Upper lobe of left lung (tissue), 4 donors: ENCODE results near the gene DIDO1.

Experiments
- EP300 ChIP-seq, 4 donors: sonication (generic); formaldehyde crosslinking; IDR thresholded peaks; one replicate each; pipeline ENCODE4 v1.5.1; 2017; ENCODE audit warnings: antibody characterized with exemption in 4 of 4, control low read depth in 2 of 4
- POLR2A ChIP-seq, 4 donors: fragments of 450-650 bp; IDR thresholded peaks; one replicate each; pipeline ENCODE4 v1.5.1; 2016 to 2017; ENCODE audit warnings: antibody characterized with exemption in 4 of 4, mild to moderate bottlenecking in 2 of 4
- POLR2AphosphoS5 ChIP-seq, 2 donors: sonication (generic); formaldehyde crosslinking; IDR thresholded peaks; one replicate each; pipeline ENCODE4 v1.5.1; 2017; ENCODE audit warnings: antibody characterized with exemption in 2 of 2
- TF ChIP-seq, protein P1 (sequence below), 6 experiments: fragments of 450-650 bp in 4 of 6; fragments of 200-600 bp in 2 of 6; sonication (generic) in 2 of 6; IDR thresholded peaks; one replicate each; pipeline ENCODE4 v1.5.1; 2016 to 2019; ENCODE audit warnings: antibody characterized with exemption in 6 of 6

DNA sequence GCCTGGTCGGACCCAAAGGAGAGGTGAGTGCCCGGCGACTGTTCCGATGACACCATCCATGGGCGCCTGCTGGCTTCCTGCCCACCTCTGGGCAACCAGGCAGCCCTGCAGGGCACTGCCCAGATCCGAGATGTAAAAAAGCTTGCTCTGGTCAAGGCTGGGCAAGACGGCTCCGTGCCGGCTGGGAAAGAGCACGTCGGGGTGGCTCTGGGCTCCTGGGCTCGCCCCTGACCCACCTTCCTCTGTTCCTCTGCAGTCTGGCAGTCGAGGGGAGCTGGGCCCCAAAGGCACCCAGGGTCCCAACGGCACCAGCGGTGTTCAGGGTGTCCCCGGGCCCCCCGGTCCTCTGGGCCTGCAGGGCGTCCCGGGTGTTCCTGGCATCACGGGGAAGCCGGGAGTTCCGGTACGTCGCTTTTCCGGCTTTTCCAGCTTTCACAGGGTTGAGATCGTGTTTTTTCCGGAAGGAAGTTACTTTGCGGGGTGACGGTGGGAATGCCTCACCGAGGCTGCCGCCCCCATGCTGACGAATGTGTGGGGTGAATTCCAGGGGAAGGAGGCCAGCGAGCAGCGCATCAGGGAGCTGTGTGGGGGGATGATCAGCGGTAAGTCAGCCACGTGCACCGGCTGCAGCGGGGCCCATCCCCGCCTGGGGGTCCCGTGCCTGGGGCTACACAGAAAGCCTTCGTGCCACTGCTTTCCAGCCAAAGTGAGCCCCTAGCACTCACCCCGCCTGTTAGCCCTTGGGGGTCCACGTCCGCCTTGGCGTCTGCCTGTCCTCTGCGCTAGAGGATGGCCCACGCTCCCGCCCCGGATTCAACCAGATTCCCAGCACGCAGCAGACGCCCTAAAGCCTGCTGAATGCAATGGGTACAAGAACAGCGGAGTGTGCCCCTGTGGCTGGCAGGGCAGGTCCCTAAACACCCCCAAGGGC is 90.1 kb downstream of the DIDO1 start:
- TF ChIP-seq, protein P1, sequence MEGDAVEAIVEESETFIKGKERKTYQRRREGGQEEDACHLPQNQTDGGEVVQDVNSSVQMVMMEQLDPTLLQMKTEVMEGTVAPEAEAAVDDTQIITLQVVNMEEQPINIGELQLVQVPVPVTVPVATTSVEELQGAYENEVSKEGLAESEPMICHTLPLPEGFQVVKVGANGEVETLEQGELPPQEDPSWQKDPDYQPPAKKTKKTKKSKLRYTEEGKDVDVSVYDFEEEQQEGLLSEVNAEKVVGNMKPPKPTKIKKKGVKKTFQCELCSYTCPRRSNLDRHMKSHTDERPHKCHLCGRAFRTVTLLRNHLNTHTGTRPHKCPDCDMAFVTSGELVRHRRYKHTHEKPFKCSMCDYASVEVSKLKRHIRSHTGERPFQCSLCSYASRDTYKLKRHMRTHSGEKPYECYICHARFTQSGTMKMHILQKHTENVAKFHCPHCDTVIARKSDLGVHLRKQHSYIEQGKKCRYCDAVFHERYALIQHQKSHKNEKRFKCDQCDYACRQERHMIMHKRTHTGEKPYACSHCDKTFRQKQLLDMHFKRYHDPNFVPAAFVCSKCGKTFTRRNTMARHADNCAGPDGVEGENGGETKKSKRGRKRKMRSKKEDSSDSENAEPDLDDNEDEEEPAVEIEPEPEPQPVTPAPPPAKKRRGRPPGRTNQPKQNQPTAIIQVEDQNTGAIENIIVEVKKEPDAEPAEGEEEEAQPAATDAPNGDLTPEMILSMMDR (IDR thresholded peaks at IDR 0.05): no peak
- TF ChIP-seq POLR2AphosphoS5 (IDR thresholded peaks at IDR 0.05) (no peak), POLR2A (IDR thresholded peaks at IDR 0.05) (no peak), EP300 (IDR thresholded peaks at IDR 0.05) (no peak)
